ENCODE data around the gene MAML3. TPM values are rescaled to one million over a fixed set of nuclear protein-coding genes. Genes with fewer than 3 reads are reported as not detected.

Gene MAML3
- total and polyA plus RNA-seq, 9 donors: 11.1 to 23.8 (median 14.9) TPM

GRCh38 chr4:139893801-139894200, 260.2 kb downstream of the MAML3 start:
- TF ChIP-seq EP300 (IDR thresholded peaks at IDR 0.05) (no peak), POLR2A (IDR thresholded peaks at IDR 0.05) (no peak)
- TF ChIP-seq, protein P1, sequence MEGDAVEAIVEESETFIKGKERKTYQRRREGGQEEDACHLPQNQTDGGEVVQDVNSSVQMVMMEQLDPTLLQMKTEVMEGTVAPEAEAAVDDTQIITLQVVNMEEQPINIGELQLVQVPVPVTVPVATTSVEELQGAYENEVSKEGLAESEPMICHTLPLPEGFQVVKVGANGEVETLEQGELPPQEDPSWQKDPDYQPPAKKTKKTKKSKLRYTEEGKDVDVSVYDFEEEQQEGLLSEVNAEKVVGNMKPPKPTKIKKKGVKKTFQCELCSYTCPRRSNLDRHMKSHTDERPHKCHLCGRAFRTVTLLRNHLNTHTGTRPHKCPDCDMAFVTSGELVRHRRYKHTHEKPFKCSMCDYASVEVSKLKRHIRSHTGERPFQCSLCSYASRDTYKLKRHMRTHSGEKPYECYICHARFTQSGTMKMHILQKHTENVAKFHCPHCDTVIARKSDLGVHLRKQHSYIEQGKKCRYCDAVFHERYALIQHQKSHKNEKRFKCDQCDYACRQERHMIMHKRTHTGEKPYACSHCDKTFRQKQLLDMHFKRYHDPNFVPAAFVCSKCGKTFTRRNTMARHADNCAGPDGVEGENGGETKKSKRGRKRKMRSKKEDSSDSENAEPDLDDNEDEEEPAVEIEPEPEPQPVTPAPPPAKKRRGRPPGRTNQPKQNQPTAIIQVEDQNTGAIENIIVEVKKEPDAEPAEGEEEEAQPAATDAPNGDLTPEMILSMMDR (IDR thresholded peaks at IDR 0.05): no peak
- no peak overlapping the region for H3K27ac ChIP-seq
- H3K27me3 ChIP-seq: no peaks in the 10 kb centered on the region
- WGBS, 3 donors: 77 to 86% (median 80%) methylated on average over 4 of the region's 4 CpGs
- no peaks in the 10 kb centered on the region for H3K36me3 ChIP-seq
- no peaks in the 10 kb centered on the region for H3K9me3 ChIP-seq
- no peaks in the 10 kb centered on the region for H3K4me1 ChIP-seq (ENCODE audit: insufficient read depth)
- no peak for DNase-seq
- intact Hi-C loops (cut with DNase I): loop anchor here in 1 of 4 donors (10.0 kb wide), 1 partner anchor 731 kb away; no protein-coding TSS in a partner anchor
- H3K4me3 ChIP-seq: no peak overlapping the region

DNA sequence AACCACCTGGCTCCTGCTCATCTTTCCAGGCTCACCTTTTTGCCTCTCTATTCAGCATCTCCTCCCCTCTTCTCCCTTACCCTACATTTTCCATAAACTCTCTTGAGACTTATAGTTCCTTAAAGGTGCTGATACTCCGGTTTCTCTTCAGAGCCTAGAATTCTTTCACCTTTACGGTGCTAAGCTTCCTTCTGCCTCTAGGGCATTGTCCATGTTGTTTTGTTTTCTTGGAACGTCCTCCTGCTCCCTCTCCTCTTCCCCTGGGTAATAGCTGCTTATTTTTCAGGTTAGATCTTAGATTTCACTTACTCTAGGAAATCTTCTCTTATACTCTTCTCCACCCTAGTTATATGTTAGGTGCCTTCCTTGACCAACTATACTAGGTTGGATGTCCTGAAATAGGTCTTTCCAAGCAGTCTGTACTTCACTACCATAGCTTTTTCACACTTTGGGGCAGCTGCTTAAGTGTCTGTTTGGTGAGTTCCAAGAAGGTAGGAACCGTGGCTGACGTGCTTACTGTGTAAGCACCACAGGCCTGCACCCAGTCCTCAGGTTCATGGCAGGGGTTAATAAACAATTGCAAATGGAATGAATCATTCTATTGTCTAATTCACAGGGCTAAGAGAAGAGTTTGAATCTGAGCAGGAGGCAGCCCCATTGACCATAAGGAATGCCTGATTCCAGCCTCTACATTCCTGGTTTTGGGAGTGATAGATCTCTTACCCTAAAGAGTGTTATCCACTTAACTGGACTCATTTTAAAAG, 260.8 kb downstream of the MAML3 start:
- Histone ChIP-seq H3K4me1 (ENCODE audit: insufficient read depth) (no peaks in the 10 kb centered on the region), H3K27ac (no peak overlapping the region), H3K27me3 (no peaks in the 10 kb centered on the region), H3K4me3 (no peak overlapping the region), H3K9me3 (no peaks in the 10 kb centered on the region), H3K36me3 (no peaks in the 10 kb centered on the region)
- TF ChIP-seq, protein P1 (IDR thresholded peaks at IDR 0.05): no peak
- TF ChIP-seq POLR2A (IDR thresholded peaks at IDR 0.05) (no peak), EP300 (IDR thresholded peaks at IDR 0.05) (no peak)
- 89 to 92% (median 90%) methylated on average over 5 of the region's 5 CpGs for WGBS, 3 donors
- DNase-seq: no peak
- intact Hi-C loops (cut with DNase I): loop anchor here in 1 of 4 donors (10.0 kb wide), 1 partner anchor 732 kb away; no protein-coding TSS in a partner anchor

DNA sequence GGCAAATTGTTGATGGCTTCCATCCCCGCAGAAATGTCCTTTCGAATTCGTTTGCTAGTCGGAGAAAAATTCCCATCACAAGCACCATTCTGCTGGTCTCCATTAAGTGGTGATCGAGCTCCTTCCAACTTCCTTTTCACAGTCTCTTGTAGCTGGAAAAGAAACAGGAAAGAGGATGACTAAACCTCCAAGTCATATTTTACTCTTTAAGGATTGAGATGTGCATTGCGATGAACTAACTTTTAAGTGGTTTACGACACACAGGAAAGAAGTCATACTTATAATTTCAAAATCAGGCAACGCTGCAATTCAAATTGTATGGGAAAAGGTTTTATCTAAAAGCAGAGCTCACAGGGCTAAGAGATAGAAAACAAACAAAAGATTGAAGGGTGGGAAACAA, 263.2 kb downstream of the MAML3 start:
- no peaks in the 10 kb centered on the region for H3K9me3 ChIP-seq
- 90 to 94% (median 94%) methylated on average over 8 of the region's 8 CpGs for WGBS, 3 donors
- no peak overlapping the region for H3K4me3 ChIP-seq
- no peak for TF ChIP-seq POLR2A (IDR thresholded peaks at IDR 0.05)
- TF ChIP-seq, protein P1 (IDR thresholded peaks at IDR 0.05): no peak
- H3K36me3 ChIP-seq: no peaks in the 10 kb centered on the region
- intact Hi-C loops (cut with DNase I): loop anchor here in 1 of 4 donors (10.0 kb wide), 1 partner anchor 734 kb away; no protein-coding TSS in a partner anchor
- H3K27ac ChIP-seq: no peak overlapping the region
- DNase-seq: no peak
- H3K27me3 ChIP-seq: no peaks in the 10 kb centered on the region
- H3K4me1 ChIP-seq (ENCODE audit: insufficient read depth): no peaks in the 10 kb centered on the region

DNA sequence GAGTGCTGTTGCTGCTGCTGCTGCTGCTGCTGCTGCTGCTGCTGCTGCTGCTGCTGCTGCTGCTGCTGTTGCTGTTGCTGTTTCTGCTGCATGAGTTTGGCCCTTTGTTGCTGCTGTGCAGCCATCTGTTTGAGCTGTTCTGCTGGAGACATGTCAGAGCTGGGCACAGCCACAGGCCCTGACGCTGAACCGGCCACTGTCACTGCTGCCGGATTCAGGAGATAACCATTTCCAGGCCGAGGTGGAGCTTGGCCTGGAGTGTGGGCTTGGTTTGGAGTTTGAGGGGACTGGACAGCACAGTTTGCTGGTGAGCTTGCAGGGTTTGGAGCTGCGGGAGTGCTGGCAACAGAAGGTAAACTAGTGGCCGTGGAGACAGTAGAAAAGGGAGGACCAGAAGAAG, 264.1 kb downstream of the MAML3 start:
- Histone ChIP-seq H3K4me3 (no peak overlapping the region), H3K36me3 (no peaks in the 10 kb centered on the region), H3K27me3 (no peaks in the 10 kb centered on the region), H3K27ac (no peak overlapping the region), H3K4me1 (ENCODE audit: insufficient read depth) (peaks cover 3% of the 10 kb centered on the region), H3K9me3 (no peaks in the 10 kb centered on the region)
- TF ChIP-seq EP300 (IDR thresholded peaks at IDR 0.05) (no peak), POLR2A (IDR thresholded peaks at IDR 0.05) (no peak)
- TF ChIP-seq, protein P1 (IDR thresholded peaks at IDR 0.05): no peak
- intact Hi-C loops (cut with DNase I): loop anchor here in 1 of 4 donors (10.0 kb wide), 1 partner anchor 735 kb away; no protein-coding TSS in a partner anchor
- WGBS, 3 donors: 91 to 95% (median 94%) methylated on average over 6 of the region's 6 CpGs
- no peak for DNase-seq
